ENCODE measurements around the gene TIFAB.

The TIFAB gene

DNA sequence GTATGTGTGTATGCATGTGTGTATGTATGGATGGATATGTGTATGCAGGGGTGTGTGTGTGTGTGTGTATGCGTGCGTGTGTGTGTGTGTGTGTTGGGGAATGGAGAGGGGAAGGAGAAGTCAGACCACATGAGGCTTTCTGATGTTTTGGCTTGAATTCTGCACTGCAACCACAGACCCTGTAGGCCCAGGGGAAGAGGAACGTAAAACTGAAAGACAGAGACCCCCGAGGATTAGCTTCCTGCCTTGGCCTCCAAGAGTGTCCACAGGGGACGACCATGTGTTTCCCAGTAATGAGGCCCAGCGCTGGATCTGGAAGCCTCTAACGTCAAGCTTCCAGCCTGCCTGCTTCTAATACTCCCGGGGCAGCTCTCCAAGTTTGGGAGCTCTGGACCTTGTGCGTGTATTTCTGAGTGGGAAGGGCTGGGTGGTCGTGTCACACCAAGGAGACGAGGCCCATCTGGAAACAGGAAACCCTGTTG is 10.8 kb downstream of the TIFAB start:
- DNase-seq: no peak

DNA sequence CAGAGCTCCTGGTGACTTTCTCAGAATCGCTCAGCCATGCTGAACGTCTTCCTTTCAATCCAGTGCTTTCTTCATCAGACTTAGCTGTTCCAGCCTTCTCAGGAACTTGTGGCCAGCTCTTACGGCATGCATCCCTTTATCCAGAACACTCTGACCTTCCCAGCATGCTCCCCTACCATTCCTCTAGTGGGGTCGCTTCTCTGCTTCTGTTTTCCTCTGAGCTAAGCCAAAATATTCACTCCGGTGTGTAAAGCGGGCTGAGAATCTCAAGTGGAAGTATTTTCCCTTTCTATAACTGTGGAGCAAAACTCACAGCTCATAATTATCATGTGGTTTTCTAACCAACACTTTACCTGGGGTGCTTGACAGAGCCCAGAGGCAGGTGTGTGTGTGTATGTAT is 11.2 kb downstream of the TIFAB start:
- no peak for DNase-seq

DNA sequence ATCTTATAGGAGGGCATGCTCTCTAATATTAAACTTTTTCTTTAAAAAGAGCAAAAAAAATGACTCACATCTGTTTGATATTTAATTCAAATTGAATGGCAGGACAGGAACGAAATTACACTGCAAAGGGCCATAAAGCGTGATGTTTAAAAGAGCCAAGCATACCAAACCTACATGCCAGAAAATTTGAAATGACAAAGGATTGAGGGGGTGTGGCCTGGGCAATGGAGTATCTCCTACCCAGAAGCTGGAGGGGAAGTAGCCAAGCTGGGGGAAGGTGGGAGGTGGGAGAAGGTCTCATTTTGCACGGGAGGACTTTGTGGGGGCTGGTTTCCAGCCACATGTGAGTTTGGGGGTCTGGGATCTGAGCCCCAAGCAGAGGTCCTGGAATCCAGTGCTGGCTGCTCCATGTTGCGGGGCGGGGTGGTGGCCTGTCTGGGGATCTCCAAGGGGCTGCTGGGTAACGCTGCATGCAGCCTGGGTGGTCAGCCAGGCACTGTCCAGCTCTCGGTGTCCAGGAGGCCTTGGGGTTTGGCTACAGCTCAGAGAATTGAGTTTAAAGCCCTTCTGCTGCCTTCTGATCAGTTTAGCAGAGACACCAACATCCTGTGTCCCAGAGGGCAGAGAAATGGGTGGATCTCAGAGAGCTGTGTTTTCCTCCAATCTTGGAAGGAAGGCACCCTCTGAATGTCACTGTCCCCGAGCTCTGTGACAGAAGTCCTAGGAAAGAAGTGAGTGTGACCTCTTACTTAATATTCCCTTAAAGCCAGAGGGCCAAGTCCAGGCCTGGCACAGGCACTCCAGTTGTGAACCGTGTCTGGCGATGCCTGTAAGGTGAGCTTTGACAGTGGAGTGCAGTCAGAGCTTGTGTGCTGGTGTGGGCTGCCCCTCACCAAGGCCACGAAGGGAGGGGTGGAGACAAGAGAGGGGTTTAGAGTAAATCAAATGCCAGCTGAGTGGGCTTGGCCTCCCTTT is 12.6 kb downstream of the TIFAB start:
- no peak for DNase-seq

DNA sequence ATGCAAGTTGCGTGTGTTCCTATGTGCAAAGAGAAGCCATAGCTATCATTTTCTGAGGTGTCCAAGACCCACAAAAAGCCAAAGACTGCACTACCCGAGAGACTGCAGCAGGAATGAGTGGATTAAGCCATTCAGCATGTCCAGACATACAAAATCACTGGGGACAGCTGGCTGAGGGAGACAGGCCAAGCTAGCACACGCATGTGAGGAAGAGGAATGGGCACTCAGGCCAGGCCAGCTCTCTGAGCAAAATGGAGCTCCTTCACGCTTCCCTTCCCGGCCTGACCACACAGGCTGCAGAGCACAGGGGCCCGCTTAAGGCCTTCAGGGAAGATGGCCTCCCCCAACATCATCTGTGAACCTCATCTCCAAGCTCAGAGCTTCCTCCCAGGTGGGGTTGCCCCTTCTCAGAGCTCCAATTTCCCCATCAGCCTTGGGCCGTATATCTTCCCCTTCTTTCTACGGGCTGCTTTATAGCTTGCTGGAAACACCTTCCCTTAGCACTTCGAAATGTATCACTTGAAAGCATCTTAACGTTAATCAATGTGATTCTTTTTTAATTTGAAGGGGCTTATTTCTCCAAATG is 13.4 kb downstream of the TIFAB start:
- DNase-seq: no peak

DNA sequence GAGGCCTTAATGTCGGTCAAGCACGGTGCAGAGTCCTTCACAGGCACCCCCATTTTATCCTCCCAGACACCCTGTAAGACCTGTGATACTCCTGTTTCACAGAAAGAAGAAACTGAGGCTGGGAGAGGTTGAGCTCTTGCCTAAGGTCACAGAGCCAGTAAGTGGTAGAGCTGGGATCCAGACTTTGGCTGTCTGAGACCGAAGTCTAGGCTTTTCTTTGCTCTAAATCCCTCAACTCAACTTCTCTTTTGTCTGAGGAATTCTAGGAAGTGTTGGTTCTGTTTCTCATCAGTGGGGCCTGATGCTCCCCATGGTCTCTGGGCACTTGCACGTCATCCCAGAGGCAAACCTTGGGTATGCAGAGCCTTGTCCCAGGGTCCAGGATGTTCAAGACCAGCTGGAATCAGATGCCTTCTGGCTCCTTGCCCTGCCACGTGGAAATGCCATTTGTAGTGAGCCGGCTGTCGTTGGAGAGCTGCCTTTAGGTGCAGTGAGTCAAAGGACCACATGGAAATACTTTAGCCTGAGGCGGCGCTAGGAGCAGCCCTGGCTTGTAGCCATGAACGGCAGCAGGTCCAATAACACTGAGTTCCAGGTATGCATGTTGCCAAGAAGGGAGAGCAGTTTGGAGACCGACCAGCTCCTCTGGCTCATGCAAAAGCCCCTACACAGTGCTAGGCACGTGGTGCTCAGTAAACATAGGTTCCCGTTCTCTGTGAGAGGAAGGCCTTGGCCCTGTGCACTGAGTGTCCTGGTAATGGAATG is 14.2 kb downstream of the TIFAB start:
- no peak for DNase-seq

DNA sequence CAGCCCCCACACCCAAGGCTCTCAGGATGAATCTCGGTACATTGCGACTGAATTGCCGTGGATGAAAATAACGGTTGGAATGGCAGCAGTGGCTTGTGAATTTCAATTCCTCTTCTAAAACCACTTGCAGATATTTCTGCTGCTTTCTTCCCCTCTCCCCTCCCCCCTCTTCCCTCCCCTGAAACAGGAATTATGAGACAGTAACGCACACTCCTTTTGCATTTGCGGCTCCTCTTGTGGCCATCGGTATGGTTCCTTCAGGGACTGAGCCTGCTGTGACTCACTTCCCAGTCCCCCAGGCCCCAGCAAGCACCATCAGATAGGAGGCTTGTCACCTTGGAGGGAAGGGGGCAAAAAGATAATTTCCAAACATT is 14.7 kb downstream of the TIFAB start:
- DNase-seq: no peak

DNA sequence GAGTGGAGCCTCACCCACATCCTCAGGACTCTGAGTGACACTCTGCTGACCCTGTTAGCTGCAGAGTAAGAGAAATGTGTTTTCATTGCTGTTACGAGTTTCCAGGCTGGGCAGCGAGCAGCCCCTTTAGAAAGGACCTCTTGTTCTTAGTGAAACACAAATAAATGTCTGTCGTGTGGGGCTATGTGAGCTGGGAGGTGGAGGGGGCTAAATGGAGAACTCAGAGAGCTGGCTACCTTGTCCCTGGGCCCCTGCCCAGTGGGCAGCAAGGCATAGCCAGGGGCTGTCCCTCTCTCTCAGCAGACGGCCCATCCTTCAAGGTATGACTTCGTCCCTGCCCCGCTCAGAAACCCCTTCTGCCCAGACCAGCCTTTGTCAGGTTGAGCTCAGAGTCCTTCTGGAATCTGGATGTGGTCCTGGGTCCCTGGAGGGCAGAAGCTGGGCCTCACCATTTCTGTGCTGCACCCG is 15.2 kb downstream of the TIFAB start:
- no peak for DNase-seq

DNA sequence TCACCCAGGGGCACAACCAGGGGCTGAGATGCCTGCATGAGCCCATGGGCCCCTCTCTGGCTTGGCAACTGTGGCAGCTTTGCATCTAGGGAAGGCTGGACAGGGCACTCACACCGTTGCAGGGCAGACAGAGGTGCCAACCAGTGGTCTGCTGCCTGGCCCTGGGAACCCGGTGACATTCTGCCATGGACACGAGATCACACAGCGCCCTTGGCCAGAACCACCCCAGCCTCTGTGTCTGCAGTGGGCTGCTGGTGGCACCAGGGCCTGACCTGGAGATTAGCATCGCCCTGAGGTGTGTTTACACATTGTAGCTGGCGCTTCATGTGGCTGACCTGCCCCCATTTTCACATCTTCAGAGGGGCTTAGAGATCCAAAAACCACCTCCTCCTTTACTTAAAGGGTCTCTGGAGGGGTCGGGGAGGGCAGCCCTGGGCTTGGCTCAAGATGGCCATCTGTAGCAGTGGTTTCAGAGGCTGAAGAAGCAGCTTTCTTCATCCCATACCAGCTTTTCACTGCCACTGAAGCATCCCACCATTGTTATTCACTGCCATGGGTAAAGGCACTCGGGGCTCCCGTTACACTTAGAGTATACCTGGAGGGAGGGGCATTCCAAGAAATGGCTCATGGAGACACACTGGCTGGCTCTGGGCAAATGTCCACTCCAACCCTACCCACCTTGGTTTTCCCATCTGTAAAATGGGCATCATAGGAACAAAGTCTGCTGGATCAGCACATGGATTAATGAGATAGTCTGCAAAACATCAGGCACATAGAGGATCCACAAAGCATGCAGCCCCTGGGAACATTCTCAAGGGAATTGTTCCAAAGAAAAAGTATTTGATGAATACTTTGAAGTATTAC is 16.5 kb downstream of the TIFAB start:
- DNase-seq: no peak

DNA sequence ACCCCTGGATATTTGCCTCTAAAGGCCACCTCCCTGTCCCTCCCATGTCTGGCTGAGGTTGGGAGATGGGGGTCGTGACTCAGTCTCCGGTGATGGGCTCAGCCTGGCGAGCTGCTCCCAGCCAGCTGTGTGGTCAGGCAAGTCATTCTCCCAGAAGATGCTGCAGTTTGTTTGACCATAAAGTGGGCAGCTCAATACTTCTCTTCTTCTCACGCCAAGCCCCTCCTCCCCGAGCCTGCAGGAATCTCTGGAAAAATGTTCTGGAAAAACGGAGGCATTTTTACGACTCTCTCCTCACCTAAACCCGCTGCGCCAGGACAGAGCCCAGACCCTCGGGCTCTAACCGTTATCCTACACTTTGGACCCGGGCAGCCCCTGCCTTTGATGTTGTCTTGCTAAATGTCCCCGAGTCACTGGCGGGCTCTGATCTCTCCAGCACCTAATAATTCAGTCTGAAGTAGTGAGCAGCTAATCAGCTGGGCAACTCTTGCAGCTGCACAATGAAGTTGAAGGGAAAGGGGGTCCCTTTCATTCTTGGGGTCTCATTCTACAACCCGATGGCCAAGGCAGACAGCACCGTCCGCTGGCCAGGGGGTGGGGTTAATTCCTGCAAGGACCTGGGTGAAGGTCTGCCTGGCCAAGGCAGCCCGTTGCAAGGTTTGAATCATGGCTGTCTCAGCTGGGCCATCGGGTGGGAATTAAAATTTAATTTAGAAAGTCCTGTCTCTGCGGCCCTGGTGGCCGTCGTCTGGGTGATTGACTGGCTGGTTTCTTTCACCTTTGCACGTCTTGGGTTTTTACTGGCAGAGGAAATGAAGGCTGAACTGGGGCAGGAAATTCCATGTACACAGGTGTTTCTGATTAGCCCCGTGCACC is 17.3 kb downstream of the TIFAB start:
- no peak for DNase-seq

DNA sequence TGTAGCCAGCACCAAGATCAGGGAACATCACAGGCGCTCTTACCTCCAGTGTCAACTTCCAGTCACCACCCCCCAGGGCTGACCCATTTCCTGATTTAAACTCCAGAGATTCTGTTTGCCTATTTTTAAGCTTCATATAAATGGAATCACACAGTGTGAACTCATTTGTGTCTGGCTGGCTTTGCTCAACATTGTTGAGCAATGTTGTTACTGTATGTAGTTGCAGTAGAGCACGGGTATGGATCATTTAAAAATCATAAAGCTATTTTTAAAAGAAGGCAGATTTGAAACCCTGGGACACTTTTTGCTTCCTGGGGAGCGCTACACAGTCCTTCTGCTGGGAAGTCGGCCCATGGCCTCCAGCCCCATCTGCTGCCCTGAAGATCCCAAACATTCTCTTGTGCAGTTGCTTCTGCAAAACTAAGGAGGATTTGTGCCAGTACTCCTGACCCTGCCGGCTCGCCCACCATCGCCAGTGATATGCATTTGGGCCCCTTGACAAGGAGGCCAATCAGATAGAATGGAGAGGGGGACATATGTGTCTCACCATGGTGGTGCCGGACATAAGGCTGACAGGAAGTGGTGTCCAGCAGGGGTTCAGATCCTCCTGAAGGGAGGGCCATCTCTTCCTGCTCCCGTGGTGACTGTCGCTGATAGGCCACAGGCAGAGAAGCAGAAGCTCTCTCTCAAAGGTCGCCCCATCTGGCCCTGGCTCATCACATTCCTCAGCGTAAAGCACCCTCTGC is 18.3 kb downstream of the TIFAB start:
- no peak for DNase-seq

DNA sequence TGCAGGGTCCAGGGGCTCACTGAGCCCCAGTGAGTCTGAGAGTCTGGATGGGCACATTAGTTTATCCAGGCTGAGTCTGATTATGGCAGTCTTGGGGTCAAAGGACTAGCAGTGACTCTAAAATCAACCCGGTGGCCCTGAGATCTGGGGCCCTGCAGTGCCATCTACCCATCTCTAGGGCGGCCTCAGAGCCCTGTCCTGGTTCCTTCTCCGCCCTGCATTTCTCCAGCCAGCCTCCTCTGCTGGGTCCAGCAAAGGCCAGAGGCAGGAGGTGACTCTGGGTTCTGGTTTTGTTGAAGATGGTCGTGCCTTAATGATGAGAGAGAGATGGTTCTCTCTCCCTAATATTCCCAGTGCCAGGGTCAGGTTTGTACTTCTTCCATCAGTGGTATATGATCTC is 20.0 kb downstream of the TIFAB start:
- DNase-seq: no peak

DNA sequence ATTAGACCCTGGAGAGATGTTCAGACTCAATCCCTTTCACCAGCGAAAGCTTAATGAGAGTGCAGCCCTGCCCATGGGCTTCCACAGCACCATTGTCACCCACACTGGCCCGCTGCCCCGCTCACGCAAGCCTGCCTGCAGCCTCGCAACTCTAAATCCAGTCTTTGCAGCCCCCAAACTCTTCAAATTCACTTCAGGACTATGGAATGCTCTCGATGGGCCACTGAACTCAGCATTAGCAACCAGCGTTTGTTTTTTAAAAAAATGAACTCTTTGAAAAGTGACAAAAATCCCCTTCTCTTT is 22.1 kb downstream of the TIFAB start:
- no peak for DNase-seq

DNA sequence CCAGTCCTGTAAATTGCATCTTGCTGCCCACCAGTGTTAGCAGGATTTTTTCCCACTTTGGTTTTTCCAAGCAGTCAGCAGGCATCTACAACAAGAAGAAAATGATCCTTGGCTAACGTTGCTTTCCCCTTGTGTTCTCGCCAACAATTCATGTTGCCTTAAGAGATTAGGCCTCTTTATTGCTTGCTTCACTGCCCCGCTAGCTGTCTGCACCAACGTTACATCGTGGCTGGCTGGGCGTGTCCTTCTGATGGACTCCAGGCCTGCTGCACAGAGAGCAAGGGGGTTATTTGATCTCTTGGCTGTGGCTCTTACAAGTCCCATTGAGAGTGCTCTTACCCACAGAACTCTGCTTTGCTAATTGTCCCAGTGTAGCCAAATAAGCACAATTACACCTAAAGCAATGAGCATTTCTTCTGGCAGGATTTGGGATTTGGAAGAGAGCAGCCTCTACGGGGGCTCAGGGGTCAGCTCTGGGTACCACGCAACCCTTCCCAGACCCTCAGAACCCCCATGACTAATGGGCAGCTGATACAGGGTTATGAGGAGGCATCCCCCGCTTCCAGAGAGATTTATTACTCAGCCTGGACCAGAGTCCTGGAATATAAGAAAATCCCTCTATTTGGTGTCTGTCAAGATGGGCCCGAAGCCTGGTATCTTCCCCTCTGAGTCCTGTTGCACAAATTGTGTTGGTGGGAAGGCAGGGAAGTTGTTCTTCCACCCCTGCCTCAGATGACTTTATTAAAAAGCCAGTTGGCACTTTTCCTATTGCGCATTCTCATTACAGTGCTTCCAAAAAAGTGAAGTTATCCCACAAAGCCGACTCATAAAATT is 22.6 kb downstream of the TIFAB start:
- DNase-seq: no peak

DNA sequence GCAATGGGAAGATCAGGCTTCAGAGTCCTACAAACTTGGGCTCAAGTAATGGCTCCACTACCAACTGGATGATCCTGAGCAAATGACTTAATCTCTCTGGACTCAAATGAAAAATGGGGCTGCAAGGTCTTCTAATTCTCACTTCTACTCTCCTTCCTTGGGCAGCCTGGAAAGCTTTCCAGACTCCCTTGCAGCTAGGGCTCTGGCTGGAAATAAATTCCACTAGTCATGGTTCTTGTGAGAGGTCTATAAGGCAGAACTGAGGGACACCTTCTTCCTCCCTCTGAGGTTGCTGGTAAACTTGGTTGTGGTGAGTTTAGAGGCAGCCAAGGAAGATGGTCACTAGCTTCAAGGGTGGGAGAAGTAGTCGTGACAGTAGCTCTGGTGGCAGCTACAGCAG is 23.6 kb downstream of the TIFAB start:
- no peak for DNase-seq

DNA sequence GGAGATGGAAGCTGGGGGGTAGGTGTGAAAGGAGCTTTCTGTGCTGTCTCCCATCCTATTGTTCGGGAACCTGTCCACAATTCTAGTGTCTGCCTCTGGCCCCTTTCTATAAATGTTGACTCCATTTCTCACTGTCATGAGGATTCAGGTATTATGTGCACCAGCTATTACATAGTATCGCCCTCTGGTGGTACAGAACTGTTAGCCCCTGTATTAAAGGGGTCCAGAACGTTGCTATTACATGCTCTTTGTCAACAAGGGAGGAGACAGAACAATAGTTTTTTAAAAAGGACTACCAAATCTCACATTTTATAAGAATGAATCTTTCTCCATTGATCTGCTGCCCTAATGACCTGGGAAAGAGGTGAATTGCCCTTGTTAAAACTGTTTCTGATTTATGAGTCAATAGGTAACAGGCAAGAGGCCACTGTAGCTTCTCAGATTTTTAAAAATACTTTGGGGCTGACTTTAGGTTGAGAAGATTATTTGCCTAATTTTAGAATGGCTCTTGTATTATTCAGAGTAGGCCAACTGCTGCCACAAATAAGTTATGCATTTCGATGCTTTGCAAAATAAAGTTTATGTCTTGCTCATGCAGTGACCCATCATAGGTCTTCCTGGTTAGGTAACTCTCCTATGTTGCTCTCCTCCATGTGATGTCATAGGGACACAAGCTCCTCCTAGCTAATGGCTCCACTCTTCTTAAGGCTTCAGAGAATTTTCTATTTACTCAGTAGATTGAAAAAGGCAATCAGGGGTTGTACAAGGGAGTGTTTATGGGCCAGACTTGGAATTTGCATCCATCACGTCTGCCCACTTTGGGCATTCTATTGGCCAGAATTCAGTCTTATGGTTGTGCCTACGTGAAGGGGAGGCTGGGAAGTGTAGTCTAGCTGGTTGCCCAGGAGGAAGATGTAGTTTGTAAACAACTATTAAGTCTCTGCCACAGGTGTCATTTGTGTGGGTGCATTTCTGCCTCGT is 25.8 kb downstream of the TIFAB start:
- peak; percentile 30 to 71 for DNase-seq

DNA sequence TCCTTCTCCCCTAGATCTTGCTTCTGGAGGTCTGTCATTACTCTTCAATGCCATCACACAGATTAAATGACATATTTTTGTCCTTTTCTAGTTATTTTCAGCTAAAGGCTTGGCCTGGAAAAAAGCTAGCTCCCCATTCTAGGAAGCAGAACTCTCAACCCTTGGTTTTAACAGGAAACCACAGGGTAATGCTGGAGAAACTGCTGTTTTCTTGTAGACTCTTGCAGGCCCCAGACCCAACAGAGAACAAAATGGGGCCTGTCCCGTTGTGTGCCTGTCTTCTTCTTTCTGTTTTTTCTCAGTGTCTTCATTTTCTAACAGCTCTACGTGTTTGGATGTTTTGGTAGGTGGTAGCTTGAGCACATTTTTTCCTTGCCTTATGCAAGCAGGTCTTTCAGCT is 26.5 kb downstream of the TIFAB start:
- no peak for DNase-seq

DNA sequence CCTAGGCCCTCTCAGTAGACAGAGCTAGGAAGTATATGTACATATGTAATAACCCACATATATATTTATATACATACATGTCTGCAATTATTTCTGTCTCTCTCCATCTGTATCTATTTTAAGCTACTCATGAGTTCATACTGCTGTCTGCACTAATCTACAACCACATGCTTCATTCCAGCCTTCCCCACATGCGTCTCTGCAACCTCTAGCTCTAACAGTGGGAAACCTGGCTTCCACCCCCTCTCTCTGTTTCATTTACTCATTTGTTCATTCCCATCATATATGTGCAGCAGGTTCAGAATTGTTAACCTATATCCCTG is 28.3 kb downstream of the TIFAB start:
- no peak for DNase-seq

DNA sequence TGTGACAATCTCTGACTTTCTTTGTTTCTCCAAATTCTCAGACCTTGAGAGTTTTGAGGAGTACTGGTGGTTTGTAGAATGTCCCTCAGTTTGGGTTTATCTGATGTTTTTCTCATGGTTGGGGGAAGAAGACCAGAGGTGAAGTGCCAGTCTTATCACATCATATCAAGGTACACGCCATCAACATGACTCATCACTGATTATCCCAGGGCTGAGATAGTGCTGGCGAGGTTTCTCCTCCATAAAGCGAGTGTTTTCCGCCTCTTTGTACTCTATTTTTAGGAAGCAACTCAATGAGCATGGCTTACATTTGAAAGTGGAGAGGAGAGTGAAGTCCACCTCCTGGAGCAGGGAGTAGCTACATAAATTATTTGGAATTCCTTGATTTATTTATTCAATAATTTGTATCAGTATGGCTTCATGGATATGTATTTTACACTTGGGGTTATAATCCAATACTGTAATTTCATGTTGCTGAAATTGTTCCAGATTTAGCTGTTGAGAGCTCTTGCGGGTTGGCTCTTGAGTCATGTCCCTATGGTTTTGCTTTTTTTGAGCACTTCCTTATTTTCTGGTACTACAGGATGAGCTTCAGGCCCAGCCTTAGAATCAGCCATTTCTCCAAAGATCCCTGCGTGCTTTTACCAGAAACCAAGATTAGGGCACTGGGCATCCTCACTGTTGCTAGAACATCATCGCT is 28.9 kb downstream of the TIFAB start:
- DNase-seq: no peak
